ENCODE results near the gene CPED1. TPM values are rescaled to one million over a fixed set of nuclear protein-coding genes. Genes with fewer than 3 reads are reported as not detected.
A peak's percentile ranks its signal among the peaks of the same experiment; 100 is the strongest.

The CPED1 gene
- total RNA-seq, 2 experiments from 2014 or later: not detected

DNA sequence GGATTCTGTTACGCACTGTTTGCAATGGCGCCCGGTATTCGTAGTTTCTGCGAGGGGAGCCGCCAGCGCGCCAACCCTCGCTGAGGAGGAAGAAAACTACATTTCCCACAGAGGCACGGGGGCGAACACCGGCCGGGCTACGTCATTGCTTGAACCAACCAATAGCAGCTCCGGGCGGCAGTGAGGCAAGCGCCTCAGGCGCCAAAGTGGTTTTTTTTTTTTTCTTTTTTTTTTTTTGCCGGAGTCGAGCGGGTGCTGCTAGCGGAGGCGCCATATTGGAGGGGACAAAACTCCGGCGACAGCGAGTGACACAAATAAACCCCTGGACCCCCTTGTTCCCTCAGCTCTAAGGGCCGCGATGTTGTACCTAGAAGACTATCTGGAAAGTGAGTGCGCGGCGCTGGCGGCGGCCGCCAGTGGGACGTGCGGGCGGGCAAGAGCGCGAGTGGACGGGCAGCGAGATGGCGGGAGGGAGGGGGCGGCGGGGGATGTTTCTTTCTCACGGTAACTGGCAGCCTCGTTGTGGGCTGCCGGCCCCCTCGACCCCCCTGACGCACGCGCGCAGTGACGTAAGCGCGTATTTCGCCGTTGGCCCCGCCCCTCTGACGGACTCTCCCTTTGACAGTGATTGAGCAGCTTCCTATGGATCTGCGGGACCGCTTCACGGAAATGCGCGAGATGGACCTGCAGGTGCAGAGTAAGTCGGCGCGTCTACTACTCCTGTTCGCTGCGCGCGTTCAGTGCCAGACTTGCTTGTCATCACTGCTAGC is 37.8 kb upstream of the CPED1 start, which contains the start of gene ING3:
Gene ING3 (plus strand): TSS at position 239 of the 770 bp plus-strand sequence. CDS start 120 bp downstream, at position 359.
- peak; percentile 93 for ATAC-seq
- H3K27me3 Mint-ChIP-seq: peaks cover 5% of the 10 kb centered on the region
- ChIA-PET CTCF (no interaction called here), POLR2A (interaction anchor here (0.7 to 2.3 kb wide), 7 partner anchors 9 to 152 kb away, joined by 3 to 9 read pairs (median 4); no protein-coding TSS in a partner anchor)
- DNase-seq: peak; percentile 97
- H3K9me3 Mint-ChIP-seq: no peaks in the 10 kb centered on the region
- H3K36me3 Mint-ChIP-seq (ENCODE audit: low read depth): peaks cover 11% of the 10 kb centered on the region
- peak within 1 kb of the TSS; percentile 85 for H3K4me3 Mint-ChIP-seq
- peaks cover 13% of the 10 kb centered on the region for H3K4me1 Mint-ChIP-seq (ENCODE audit: low read depth)
- H3K27ac Mint-ChIP-seq: peak within 1 kb of the TSS; percentile 98
- TF ChIP-seq, protein P1, sequence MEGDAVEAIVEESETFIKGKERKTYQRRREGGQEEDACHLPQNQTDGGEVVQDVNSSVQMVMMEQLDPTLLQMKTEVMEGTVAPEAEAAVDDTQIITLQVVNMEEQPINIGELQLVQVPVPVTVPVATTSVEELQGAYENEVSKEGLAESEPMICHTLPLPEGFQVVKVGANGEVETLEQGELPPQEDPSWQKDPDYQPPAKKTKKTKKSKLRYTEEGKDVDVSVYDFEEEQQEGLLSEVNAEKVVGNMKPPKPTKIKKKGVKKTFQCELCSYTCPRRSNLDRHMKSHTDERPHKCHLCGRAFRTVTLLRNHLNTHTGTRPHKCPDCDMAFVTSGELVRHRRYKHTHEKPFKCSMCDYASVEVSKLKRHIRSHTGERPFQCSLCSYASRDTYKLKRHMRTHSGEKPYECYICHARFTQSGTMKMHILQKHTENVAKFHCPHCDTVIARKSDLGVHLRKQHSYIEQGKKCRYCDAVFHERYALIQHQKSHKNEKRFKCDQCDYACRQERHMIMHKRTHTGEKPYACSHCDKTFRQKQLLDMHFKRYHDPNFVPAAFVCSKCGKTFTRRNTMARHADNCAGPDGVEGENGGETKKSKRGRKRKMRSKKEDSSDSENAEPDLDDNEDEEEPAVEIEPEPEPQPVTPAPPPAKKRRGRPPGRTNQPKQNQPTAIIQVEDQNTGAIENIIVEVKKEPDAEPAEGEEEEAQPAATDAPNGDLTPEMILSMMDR (IDR thresholded peaks at IDR 0.05): no peak
- intact Hi-C loops (cut with micrococcal nuclease): no loop called here

DNA sequence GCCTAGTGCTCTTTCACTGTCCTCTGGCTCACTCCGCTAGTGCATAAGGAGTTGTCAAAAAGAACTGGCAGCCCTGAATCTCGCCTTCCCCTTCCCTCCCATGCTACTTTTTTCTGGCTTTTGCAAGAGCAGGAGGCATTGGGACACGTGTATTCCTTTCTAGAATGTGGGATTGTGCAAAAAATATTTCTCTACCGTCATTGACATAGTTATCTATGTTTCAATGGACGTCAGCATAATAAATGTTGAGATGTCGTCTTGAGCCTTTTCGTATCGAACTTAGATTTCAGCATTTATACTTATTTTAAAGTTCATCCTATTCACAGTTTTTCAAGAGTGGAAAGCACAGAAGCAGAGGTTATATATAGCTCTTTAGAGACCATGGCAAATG is 37.2 kb upstream of the CPED1 start:
- peaks cover 13% of the 10 kb centered on the region for H3K36me3 Mint-ChIP-seq (ENCODE audit: low read depth)
- no peaks in the 10 kb centered on the region for H3K9me3 Mint-ChIP-seq
- POLR2A ChIA-PET: interaction anchor here (0.9 to 2.3 kb wide), 6 partner anchors 9 to 103 kb away, joined by 3 to 9 read pairs (median 4); no protein-coding TSS in a partner anchor

DNA sequence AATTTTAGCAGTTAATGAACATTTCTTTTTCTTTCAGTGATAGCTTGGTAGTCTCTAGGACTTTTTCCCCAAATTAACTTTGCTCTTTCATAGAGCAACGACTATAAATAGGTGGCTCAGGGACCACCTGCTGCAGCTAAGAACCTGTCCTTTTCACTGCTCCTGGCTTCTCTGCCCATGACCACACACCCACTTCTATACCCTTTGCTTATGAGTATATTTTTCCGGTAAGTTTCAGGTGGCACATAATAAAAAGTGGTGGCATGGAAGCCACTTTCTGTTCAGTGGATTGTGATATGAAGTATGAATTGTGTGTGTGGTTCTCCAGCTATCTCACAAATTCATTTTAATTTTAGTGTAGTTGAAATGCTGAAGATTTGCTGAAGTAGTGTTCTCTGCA is 36.7 kb upstream of the CPED1 start:
- intact Hi-C loops (cut with micrococcal nuclease): no loop called here
- ChIA-PET POLR2A (interaction anchor here (0.9 to 2.3 kb wide), 5 partner anchors 8 to 40 kb away, joined by 3 to 9 read pairs (median 4); no protein-coding TSS in a partner anchor), CTCF (interaction anchor here (1.3 kb wide), 1 partner anchor 160 kb away, joined by 3 read pairs; no protein-coding TSS in a partner anchor)
- Mint-ChIP-seq H3K27ac (peak overlapping the region; percentile 98), H3K9me3 (no peaks in the 10 kb centered on the region), H3K27me3 (peaks cover 2% of the 10 kb centered on the region), H3K4me1 (ENCODE audit: low read depth) (peaks cover 16% of the 10 kb centered on the region), H3K36me3 (ENCODE audit: low read depth) (peaks cover 16% of the 10 kb centered on the region), H3K4me3 (peak overlapping the region; percentile 85)
- TF ChIP-seq, protein P1 (IDR thresholded peaks at IDR 0.05): no peak
- DNase-seq (peak; percentile 4), ATAC-seq (no peak)

More for the DNA sequence above, 37.2 kb upstream of the CPED1 start:
- Mint-ChIP-seq H3K27ac (peak overlapping the region; percentile 98), H3K27me3 (peaks cover 3% of the 10 kb centered on the region), H3K4me3 (peak overlapping the region; percentile 85), H3K4me1 (ENCODE audit: low read depth) (peaks cover 16% of the 10 kb centered on the region)
- TF ChIP-seq, protein P1 (IDR thresholded peaks at IDR 0.05): no peak
- intact Hi-C loops (cut with micrococcal nuclease): no loop called here
- no peak for ATAC-seq
- DNase-seq: no peak
- CTCF ChIA-PET: interaction anchor here (1.3 kb wide), 1 partner anchor 159 kb away, joined by 3 read pairs; no protein-coding TSS in a partner anchor

DNA sequence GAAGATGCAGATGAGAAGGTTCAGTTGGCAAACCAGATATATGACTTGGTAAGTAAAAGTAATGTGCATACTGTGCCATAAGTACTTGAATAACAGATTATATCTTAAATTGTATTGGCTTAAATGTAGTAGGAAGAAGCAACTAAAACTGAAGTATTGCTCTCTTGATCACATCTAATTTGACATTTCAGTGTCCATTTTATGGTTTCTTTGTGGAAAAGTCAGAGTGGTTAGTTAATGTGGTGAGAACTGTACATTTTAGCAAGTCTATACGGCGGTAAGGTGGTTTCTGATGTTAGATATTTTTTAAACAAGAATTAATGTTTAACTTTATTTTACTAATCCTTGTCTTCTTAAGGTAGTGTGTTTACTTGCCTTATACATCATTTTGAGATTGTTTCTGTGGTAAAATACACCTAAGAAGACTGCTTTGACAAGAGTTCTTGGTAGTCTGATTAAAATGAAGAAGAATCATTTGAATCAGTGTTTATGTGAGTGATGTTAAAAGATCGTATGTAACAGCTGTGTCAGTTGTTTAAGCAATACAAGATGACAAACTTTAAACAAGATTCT is 32.8 kb upstream of the CPED1 start:
- DNase-seq (no peak), ATAC-seq (no peak)
- no peaks in the 10 kb centered on the region for H3K27me3 Mint-ChIP-seq
- H3K27ac Mint-ChIP-seq: peak overlapping the region; percentile 39
- ChIA-PET CTCF (interaction anchor here (1.3 kb wide), 1 partner anchor 32 kb away, joined by 7 read pairs; no protein-coding TSS in a partner anchor), POLR2A (no interaction called here)
- H3K4me3 Mint-ChIP-seq: no peak overlapping the region
- TF ChIP-seq, protein P1 (IDR thresholded peaks at IDR 0.05): no peak
- H3K9me3 Mint-ChIP-seq: no peaks in the 10 kb centered on the region
- H3K36me3 Mint-ChIP-seq (ENCODE audit: low read depth): peaks cover 35% of the 10 kb centered on the region
- intact Hi-C loops (cut with micrococcal nuclease): no loop called here
- H3K4me1 Mint-ChIP-seq (ENCODE audit: low read depth): peaks cover 17% of the 10 kb centered on the region

Measured in activated CD8-positive, alpha-beta T cell treated with anti-CD3 and anti-CD28 coated beads for 36 hours (primary cell).